Naive thymus-derived CD8-positive, alpha-beta T cell (primary cell): ENCODE data around the gene IFNL1. TPM values are rescaled to one million over a fixed set of nuclear protein-coding genes. Genes with fewer than 3 reads are reported as not detected.

Experiments used
- ATAC-seq, 2 donors: fragments of 150-1000 bp; cut with Tn5 transposase in 1 of 2; sonication (Bioruptor Pico), chemical (Tn5 transposase) in 1 of 2; 1 replicate in 1 of 2; 2 replicates in 1 of 2; pipeline ENCODE4 v1.10.0; 2021; ENCODE audit warnings: mild to moderate bottlenecking in 2 of 2, moderate library complexity in 2 of 2
- POLR2A ChIA-PET: fragments of 350-600 bp; sonication (Branson Sonifier 250); formaldehyde crosslinking; loops from one replicate; lab custom pipeline; 2021; ENCODE audit warnings: antibody characterized with exemption; lab: Charles Lee
- DNase-seq, 10 donors: peaks; one replicate each; pipeline versions ENCODE4 v3.0.0 to v3.0.0-alpha.2; 2020 to 2022
- H3K27ac Mint-ChIP-seq, 10 donors: one replicate each; pipeline ENCODE4 v1.8.0; 2020 to 2022; ENCODE audit warnings: mild to moderate bottlenecking in 10 of 10, mixed read lengths in 10 of 10, moderate library complexity in 4 of 10, inconsistent platforms in 1 of 10
- H3K27me3 Mint-ChIP-seq, 5 donors: one replicate each; pipeline ENCODE4 v1.8.0; 2021 to 2022; ENCODE audit warnings: mixed read lengths in 5 of 5
- H3K36me3 Mint-ChIP-seq, 3 donors: one replicate each; pipeline ENCODE4 v1.8.0; 2020 to 2022; ENCODE audit warnings: mixed read lengths in 3 of 3, mild to moderate bottlenecking in 2 of 3, inconsistent platforms in 1 of 3
- H3K4me1 Mint-ChIP-seq, 4 donors: one replicate each; pipeline ENCODE4 v1.8.0; 2021 to 2022; ENCODE audit warnings: mixed read lengths in 4 of 4
- H3K4me3 Mint-ChIP-seq, 10 donors: one replicate each; pipeline ENCODE4 v1.8.0; 2020 to 2022; ENCODE audit warnings: mild to moderate bottlenecking in 10 of 10, mixed read lengths in 10 of 10, moderate library complexity in 6 of 10, inconsistent platforms in 1 of 10
- H3K9me3 Mint-ChIP-seq, 9 donors: one replicate each; pipeline ENCODE4 v1.8.0; 2020 to 2022; ENCODE audit warnings: mixed read lengths in 9 of 9, mild to moderate bottlenecking in 3 of 9, inconsistent platforms in 1 of 9, moderate library complexity in 1 of 9
- polyA plus RNA-seq, 3 donors: library from polyadenylated mRNA; unstranded; fragments of 300-500 nt; fragmentation: Illumina TruSeq; gene quantifications; one replicate each; pipeline ENCODE4 v1.2.3, GENCODE V29; 2021
- total RNA-seq, 8 experiments: library from RNA in 2 of 8; stranded (reverse) in 2 of 8; gene quantifications; one replicate each; pipeline ENCODE4 v1.2.3 and lab custom pipeline; 2021 to 2026

IFNL1 gene
- total RNA-seq = not detected
- under 1 TPM in 1 of 3 donors, not detected in 2; 0.65 TPM for polyA plus RNA-seq
- total RNA-seq (lab: John Stamatoyannopoulos, UW) = 0 reads per million in 6 experiments

DNA sequence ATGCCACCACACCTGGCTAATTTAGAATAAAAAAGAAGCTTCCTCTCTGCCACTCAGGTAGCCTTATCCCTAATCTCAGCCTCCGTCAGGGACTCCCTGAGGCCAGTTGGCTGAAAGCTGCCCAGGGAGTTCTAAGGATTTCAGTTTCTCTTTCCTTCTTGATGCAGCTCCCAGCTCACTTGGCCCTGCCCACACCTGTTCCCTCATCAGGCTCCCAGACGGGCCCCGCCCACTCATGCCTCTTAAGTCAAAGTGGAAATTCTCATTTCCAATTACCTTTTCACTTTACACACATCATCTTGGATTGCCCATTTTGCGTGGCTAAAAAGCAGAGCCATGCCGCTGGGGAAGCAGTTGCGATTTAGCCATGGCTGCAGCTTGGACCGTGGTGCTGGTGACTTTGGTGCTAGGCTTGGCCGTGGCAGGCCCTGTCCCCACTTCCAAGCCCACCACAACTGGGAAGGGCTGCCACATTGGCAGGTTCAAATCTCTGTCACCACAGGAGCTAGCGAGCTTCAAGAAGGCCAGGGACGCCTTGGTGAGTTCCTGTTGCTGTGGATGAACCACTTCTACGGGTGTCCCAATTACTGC, at the start of gene IFNL1:
Gene IFNL1, plus strand, starts transcription at position 353 of the 591 bp plus-strand sequence. Its CDS starts 15 bp downstream, at position 368.
- Mint-ChIP-seq H3K36me3 (no peaks in the 10 kb centered on the region), H3K27ac (peak within 1 kb of the TSS in 4 of 10 donors; percentile 53 to 79 (median 66)), H3K27me3 (peaks cover 0 to 6% (median 3%) of the 10 kb centered on the region in 5 donors), H3K4me3 (peak within 1 kb of the TSS in 2 of 10 donors; percentile 8 to 23), H3K9me3 (no peaks in the 10 kb centered on the region), H3K4me1 (peaks cover 14 to 27% (median 23%) of the 10 kb centered on the region in 4 donors)
- ATAC-seq = no peak
- POLR2A ChIA-PET = no interaction called here
- no peak for DNase-seq

DNA sequence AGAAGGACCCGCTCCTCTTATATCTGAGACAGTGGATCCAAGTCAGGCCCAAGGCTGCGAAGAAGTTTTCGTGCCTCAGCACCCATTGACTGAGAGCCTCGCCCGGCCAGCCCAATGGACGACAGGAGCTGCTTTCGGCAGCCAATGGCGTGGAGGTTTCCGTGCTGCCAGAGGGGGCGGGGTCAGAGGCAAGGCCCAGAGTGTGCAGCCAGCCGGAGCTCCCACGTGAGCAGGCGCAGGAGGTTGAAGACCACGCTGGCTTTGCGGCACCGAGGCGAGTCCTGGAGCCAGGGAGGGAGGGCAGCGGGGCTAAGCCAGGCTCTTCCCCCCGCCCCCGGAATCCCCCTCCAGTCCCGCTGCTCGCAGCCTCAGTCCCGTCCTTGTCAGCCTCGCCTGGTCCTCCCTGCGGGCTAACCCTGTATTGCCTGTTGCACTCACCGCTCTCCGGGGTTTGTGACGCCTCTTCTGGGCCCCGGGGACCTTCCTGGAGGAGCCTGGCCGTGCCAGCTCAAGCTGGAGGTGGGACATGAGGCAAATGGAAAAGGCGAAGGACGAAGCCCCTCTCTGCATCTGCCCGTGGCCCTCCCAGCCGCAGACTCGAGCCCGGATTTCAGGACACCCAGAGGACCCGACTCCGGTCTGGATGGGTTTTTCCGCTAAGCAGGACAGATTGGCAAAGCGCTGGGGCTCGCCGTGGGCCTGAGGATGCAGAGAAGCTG, 49.1 kb upstream of the IFNL1 start:
- Mint-ChIP-seq H3K9me3 (no peaks in the 10 kb centered on the region), H3K4me3 (peak overlapping the region in 8 of 10 donors; percentile 48 to 70 (median 58)), H3K36me3 (no peaks in the 10 kb centered on the region), H3K27me3 (peaks cover 2 to 14% (median 4%) of the 10 kb centered on the region in 5 donors), H3K27ac (peak overlapping the region in 2 of 10 donors; percentile 36 to 40), H3K4me1 (peaks cover 0 to 6% (median 0%) of the 10 kb centered on the region in 4 donors)
- DNase-seq = peak in 6 of 10 donors; percentile 17 to 68 (median 30)
- POLR2A ChIA-PET = interaction anchor here (0.5 to 1.3 kb wide), 2 partner anchors 9 to 19 kb away, joined by 4 to 13 read pairs; no protein-coding TSS in a partner anchor
- ATAC-seq = peak; percentile 57 to 84

DNA sequence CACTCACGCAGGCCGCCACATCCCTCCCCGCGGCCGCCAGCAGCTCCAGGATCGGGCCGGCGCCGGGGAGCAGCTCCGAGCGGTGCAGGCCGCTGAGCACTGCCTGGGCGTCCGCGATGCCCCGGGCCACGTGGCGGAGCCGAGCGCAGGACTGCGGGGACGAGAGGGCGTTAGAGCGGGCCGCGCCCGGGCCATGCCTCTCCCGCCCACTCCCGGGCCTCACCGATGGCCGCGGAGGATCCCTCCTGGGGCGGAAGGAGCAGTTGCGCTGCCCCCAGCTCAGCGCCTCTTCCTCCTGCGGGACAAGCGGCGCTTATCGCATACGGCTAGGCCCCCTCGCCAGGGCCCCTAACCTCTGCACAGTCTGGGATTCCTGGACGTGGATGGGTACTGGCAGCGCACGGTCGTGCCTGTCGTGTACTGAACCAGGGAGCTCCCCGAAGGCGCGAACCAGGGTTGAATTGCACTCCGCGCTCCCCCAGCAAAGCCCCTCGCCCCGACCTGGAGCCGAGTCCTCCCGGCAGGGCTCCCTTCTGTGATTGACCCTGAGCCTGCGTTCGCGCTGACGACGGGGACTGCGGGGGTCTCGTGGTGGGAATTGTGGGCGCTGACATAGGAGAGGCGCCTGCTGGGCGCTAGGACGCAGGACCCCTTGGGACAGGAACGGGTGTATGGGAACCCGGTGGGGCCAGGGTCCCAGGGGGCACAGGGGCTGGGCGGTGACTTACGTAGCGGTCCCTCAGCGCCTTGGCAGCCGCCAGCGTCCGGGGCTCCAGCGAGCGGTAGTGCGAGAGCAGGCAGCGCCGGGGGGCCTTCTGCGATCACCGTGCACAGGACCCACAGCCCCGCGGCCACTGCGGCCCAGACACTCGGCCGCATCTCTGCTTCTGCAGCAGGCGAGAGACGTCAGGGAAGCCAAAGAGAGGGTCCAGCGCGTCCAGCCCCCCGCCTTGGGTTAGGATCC, 48.2 kb upstream of the IFNL1 start:
- no peaks in the 10 kb centered on the region for H3K9me3 Mint-ChIP-seq
- peaks cover 2 to 14% (median 4%) of the 10 kb centered on the region in 5 donors for H3K27me3 Mint-ChIP-seq
- POLR2A ChIA-PET = interaction anchor here (0.5 to 1.3 kb wide), 2 partner anchors 10 to 19 kb away, joined by 4 to 13 read pairs; no protein-coding TSS in a partner anchor
- peak; percentile 33 to 69 for ATAC-seq
- H3K36me3 Mint-ChIP-seq = no peaks in the 10 kb centered on the region
- H3K27ac Mint-ChIP-seq = no peak overlapping the region
- peaks cover 0 to 11% (median 4%) of the 10 kb centered on the region in 4 donors for H3K4me1 Mint-ChIP-seq
- H3K4me3 Mint-ChIP-seq = peak overlapping the region in 2 of 10 donors; percentile 10 to 55
- DNase-seq = no peak

DNA sequence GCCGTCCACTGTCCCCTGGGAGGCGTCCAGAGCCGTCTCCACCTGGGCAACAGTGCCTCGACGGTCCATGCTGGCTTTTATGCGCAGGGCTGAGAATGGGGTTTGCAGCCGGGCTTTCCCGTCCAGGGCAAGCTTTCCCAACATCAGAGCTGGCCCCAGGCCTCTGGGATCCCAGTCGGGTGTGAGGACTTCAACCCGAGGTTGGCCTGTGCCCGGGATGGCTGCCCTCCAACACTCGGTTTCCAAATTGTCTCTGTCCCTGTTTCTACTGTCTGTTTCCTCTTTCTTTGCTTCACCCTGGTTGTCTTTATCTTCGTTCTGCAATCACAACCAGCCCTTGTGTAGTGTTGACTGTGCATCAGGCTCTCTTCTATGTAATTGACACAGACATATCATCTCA, 47.4 kb upstream of the IFNL1 start, which contains the start of gene IFNL4:
Gene IFNL4, minus strand, starts transcription at position 51 of the 400 bp plus-strand sequence.
- no peaks in the 10 kb centered on the region for H3K9me3 Mint-ChIP-seq
- POLR2A ChIA-PET = no interaction called here

DNA sequence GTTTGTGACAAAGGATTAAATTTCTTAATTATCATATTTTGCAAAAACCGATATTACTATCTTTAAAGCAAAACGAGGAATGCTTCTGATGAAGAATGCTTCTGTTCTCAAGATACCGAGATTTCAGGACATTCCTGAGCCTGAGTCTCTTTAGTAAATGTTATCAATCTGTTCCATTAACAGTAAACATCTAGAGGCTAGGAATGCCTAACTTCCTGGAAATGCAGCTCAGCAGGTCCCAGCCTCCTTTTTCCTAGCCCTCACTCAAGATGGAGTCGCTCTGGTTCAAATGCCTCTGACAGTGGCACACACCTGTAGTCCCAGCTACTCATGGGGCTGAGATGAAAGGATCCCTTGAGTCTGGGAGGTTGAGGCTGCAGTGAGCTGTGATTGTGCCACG, 45.1 kb upstream of the IFNL1 start:
- ATAC-seq (no peak), DNase-seq (no peak)
- Mint-ChIP-seq H3K27ac (no peak overlapping the region), H3K27me3 (peaks cover 2 to 14% (median 4%) of the 10 kb centered on the region in 5 donors), H3K36me3 (no peaks in the 10 kb centered on the region), H3K4me3 (no peak overlapping the region), H3K4me1 (peaks cover 3 to 14% (median 5%) of the 10 kb centered on the region in 4 donors), H3K9me3 (no peaks in the 10 kb centered on the region)
- POLR2A ChIA-PET = no interaction called here

More for the DNA sequence above, 47.4 kb upstream of the IFNL1 start, which contains the start of gene IFNL4:
- DNase-seq (no peak), ATAC-seq (no peak)
- peak within 1 kb of the TSS in 7 of 10 donors; percentile 7 to 41 (median 26) for H3K4me3 Mint-ChIP-seq
- H3K36me3 Mint-ChIP-seq = no peaks in the 10 kb centered on the region
- peaks cover 2 to 14% (median 4%) of the 10 kb centered on the region in 5 donors for H3K27me3 Mint-ChIP-seq
- H3K27ac Mint-ChIP-seq = no peak within 1 kb of the TSS
- peaks cover 3 to 14% (median 5%) of the 10 kb centered on the region in 4 donors for H3K4me1 Mint-ChIP-seq

DNA sequence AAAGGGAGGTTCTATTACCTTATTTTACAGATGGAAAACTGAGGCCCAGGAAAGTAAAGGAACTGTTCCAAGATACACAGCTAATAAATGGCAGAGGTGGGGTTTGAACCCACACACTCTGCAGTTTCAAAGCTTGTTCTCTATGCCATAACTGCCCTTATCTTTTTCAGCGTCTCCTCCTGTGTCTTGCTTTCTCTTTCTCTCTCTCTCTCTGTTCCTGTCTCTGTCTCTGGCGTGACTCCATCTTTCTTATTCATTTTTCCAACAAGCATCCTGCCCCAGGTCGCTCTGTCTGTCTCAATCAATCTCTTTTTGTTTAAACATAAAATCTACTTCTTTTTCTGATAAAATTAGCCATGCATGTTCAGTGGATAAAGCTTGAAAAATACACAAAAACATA, 44.4 kb upstream of the IFNL1 start:
- H3K4me1 Mint-ChIP-seq = peaks cover 3 to 13% (median 5%) of the 10 kb centered on the region in 4 donors
- H3K9me3 Mint-ChIP-seq = no peaks in the 10 kb centered on the region
- ATAC-seq = no peak
- no peaks in the 10 kb centered on the region for H3K36me3 Mint-ChIP-seq
- POLR2A ChIA-PET = no interaction called here
- H3K4me3 Mint-ChIP-seq = peak overlapping the region in 1 of 10 donors; percentile 37
- H3K27ac Mint-ChIP-seq = peak overlapping the region in 1 of 10 donors; percentile 83
- H3K27me3 Mint-ChIP-seq = peaks cover 2 to 13% (median 4%) of the 10 kb centered on the region in 5 donors
- DNase-seq = no peak

DNA sequence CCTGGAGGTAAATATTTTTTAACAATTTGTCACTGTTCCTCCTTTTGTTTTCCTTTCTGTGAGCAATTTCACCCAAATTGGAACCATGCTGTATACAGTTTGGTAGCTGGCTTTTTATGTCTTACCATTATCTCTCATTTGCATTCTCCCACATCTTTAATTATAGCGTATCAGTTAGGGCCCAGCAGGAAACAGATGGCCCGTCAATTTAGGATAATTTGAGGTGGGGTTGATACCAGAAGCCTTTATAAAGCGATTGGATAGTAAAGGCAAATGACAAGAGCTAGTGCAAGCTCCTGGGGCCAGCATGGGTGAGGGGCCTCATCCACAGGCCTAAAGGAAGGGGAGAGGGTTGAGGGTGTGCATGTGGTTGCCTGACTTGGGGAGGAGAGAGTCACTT, 43.7 kb upstream of the IFNL1 start:
- no peak for DNase-seq
- peaks cover 3 to 10% (median 5%) of the 10 kb centered on the region in 4 donors for H3K4me1 Mint-ChIP-seq
- H3K9me3 Mint-ChIP-seq = peaks cover 0 to 2% (median 0%) of the 10 kb centered on the region in 9 donors
- POLR2A ChIA-PET = no interaction called here
- H3K4me3 Mint-ChIP-seq = no peak overlapping the region
- H3K27me3 Mint-ChIP-seq = peaks cover 3 to 12% (median 4%) of the 10 kb centered on the region in 5 donors
- H3K27ac Mint-ChIP-seq = peak overlapping the region in 4 of 10 donors; percentile 12 to 83 (median 38)
- ATAC-seq = no peak
- no peaks in the 10 kb centered on the region for H3K36me3 Mint-ChIP-seq

DNA sequence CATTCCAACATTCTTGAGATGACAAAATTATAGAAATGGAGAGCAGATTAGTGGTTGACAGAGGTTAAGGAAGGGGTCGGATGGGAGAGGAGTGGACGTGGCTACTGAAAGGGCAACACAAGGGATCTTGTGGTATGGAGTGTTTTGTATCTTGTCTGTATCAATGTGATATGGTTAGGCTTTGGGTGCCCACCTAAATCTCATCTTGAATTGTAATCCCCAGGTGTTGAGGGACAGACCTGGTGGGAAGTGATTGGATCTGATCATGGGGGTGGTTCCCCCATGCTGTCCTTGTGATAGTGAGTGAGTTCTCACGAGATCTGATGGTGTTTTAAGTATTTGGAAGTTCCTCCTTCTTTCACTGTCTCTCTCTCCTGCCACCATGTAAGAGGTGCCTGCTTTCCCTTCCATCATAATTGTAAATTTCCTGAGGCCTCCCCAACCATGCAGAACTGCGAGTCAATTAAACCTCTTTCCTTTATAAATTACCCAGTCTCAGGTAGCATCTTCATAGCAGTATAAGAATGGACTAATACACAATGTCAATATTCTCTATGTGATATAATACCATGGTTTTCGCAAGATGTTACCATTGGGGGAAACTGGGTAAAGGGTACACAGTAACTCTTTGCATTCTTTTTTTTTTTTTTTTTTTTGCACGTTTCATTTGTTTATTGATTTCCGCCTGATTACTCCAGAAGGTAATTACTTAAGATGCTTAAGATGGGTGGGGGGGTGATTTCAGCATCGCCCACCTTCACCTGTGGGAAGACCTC, 42.6 kb upstream of the IFNL1 start:
- Mint-ChIP-seq H3K27ac (no peak overlapping the region), H3K9me3 (peaks cover 0 to 2% (median 0%) of the 10 kb centered on the region in 9 donors), H3K27me3 (peaks cover 4 to 14% (median 5%) of the 10 kb centered on the region in 5 donors), H3K4me1 (peaks cover 3 to 10% (median 7%) of the 10 kb centered on the region in 4 donors), H3K36me3 (no peaks in the 10 kb centered on the region), H3K4me3 (no peak overlapping the region)
- DNase-seq = no peak
- no peak for ATAC-seq
- POLR2A ChIA-PET = no interaction called here

DNA sequence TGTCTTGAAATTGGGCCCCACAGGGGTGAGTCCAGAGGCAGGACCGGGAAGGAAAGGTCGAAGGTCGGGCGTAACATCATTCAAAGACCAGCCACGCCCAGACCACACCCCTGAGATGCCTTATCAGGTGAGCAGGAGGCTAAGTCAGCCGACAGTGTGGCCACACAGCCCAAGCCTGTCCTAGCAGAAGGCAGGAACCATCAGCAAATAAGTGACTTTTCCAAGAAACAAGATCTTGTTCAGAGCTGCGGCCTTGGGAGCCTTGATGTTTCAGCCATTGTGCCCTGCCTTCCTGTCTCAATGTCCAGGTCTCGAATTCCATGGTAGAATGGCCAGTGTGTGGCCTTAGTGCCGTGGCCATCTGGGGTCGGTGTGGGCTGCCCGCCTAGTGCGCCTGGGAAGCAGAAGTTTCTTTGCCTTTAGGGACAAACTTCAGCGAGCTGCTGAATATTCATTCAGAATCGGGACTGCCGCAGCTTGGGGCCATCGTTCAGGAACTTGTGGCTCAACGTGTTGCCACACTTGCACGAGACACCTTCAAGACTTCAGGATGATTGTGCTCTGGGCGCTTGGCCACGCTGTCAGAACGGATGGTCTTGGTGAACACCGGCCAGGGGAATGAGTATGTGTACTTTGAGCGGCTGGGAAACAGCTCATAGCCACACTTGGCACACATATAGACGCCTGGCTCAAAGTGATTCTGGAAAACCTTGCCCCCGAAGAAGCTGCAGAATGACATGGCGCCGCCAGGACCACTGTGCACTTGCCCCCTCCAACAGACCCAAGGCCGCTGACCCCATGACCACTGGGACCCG, 41.5 kb upstream of the IFNL1 start:
- ATAC-seq (no peak), DNase-seq (no peak)
- H3K27me3 Mint-ChIP-seq = peaks cover 0 to 11% (median 0%) of the 10 kb centered on the region in 5 donors
- H3K36me3 Mint-ChIP-seq = no peaks in the 10 kb centered on the region
- H3K27ac Mint-ChIP-seq = no peak overlapping the region
- POLR2A ChIA-PET = interaction anchor here (0.6 kb wide), 1 partner anchor 111 kb away, joined by 5 read pairs; no protein-coding TSS in a partner anchor
- H3K4me1 Mint-ChIP-seq = peaks cover 3 to 10% (median 7%) of the 10 kb centered on the region in 4 donors
- H3K4me3 Mint-ChIP-seq = no peak overlapping the region
- H3K9me3 Mint-ChIP-seq = peaks cover 0 to 2% (median 0%) of the 10 kb centered on the region in 9 donors

DNA sequence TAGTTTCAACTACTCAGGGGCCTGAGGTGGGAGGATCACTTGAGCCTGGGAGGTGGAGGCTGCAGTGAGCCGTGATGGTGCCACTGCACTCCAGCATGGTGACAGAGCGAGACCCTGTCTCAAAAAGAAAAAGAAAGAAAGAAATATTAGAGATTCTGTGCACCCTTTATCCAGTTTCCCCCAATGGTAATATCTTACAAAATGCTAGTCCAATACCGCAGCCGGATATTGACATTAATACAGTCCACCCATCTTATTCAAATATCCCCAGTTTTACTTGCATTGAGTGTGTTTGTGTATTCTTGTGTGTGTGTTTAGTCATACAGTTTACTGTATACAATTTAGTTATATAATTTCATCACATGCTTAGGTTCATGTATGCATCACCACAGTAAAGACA, 39.0 kb upstream of the IFNL1 start:
- Mint-ChIP-seq H3K27me3 (peaks cover 2 to 21% (median 7%) of the 10 kb centered on the region in 5 donors), H3K4me3 (no peak overlapping the region), H3K36me3 (no peaks in the 10 kb centered on the region), H3K4me1 (peaks cover 3 to 9% (median 7%) of the 10 kb centered on the region in 4 donors), H3K9me3 (peaks cover 0 to 2% (median 0%) of the 10 kb centered on the region in 9 donors), H3K27ac (no peak overlapping the region)
- no peak for DNase-seq
- POLR2A ChIA-PET = no interaction called here
- no peak for ATAC-seq
